Activated T-cell treated with anti-CD3 and anti-CD28 coated beads, Interleukin-2, amount 50 U/mL, for 24 hours (primary cell): Measurements from ENCODE around the gene ATXN7.

ENCODE experiments used
- DNase-seq: peaks from one replicate; pipeline ENCODE4 v3.0.0-alpha.2; 2020
- H3K27ac Mint-ChIP-seq: 2 replicates; pipeline ENCODE4 v1.8.0; 2020; ENCODE audit warnings: mild to moderate bottlenecking, mixed read lengths
- H3K27me3 Mint-ChIP-seq: 2 replicates; pipeline ENCODE4 v1.8.0; 2020; ENCODE audit warnings: mixed read lengths
- H3K36me3 Mint-ChIP-seq: 2 replicates; pipeline ENCODE4 v1.8.0; 2020; ENCODE audit warnings: low read depth, mixed read lengths
- H3K4me1 Mint-ChIP-seq: 2 replicates; pipeline ENCODE4 v1.8.0; 2020; ENCODE audit warnings: low read depth, mixed read lengths
- H3K4me3 Mint-ChIP-seq: 2 replicates; pipeline ENCODE4 v1.8.0; 2020; ENCODE audit warnings: mild to moderate bottlenecking, moderate library complexity, mixed read lengths
- H3K9me3 Mint-ChIP-seq: 2 replicates; pipeline ENCODE4 v1.8.0; 2020; ENCODE audit warnings: mixed read lengths

ATXN7 gene

DNA sequence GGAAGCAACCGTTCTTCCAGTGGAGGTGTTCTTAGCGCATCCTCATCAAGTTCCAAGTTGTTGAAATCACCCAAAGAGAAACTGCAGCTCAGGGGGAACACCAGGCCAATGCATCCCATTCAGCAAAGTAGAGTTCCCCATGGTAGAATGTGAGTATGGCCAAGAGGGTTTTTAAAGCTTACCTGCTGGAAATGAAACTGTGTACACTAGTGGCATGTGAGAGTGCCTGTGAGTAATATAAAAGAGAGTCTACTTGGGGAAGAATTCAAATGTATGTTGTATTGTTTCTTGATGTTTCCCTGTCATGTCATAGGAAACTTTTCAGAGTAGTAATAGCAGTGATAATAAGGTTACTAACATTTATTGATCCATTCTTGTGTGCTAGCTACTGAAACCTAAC is 116.4 kb downstream of the ATXN7 start:
- Mint-ChIP-seq H3K9me3 (no peaks in the 10 kb centered on the region), H3K27ac (peak overlapping the region; percentile 93), H3K4me1 (peaks cover 87% of the 10 kb centered on the region), H3K27me3 (no peaks in the 10 kb centered on the region), H3K4me3 (peak overlapping the region; percentile 64), H3K36me3 (peaks cover 63% of the 10 kb centered on the region)
- no peak for DNase-seq

DNA sequence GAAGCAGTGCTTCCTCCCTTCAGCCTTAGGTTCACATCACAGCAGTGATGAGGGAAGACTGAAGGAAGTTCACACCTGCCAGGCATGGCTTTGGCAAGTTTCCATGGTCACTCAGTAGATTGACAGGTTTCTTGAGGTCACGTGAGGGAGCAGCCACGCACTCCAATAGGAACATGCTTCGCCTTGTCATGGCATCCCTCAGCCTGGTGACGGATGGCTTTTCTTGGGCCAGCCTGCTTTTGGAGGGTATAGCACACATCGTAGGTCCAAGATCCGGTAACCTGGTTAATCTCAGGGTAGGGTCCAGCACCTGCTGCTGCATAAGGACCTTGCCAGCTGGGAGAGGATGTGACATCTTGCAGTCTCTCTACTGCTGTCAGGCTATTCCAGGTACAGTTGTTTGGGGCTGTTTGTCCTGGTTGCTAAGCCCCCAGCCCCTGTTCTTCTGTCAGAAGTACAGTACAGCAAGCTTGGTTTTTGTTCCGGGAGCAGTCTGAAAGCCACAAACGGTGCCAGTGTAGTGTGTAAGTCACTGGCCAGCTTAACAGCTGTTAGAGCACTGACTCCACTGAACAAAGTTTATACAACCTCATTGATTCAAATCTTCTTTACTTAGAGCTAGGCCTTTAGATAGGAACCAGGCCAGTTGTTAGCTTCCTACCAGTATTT is 117.3 kb downstream of the ATXN7 start:
- peaks cover 68% of the 10 kb centered on the region for H3K36me3 Mint-ChIP-seq
- no peaks in the 10 kb centered on the region for H3K27me3 Mint-ChIP-seq
- H3K9me3 Mint-ChIP-seq: no peaks in the 10 kb centered on the region
- DNase-seq: no peak
- peak overlapping the region; percentile 93 for H3K27ac Mint-ChIP-seq
- H3K4me1 Mint-ChIP-seq: peaks cover 88% of the 10 kb centered on the region
- no peak overlapping the region for H3K4me3 Mint-ChIP-seq

- peak overlapping the region; percentile 93 for H3K27ac Mint-ChIP-seq
- H3K27me3 Mint-ChIP-seq: no peaks in the 10 kb centered on the region
- H3K36me3 Mint-ChIP-seq: peaks cover 70% of the 10 kb centered on the region
- H3K4me1 Mint-ChIP-seq: peaks cover 81% of the 10 kb centered on the region
- no peaks in the 10 kb centered on the region for H3K9me3 Mint-ChIP-seq
- no peak for DNase-seq
- H3K4me3 Mint-ChIP-seq: no peak overlapping the region
Observed at GRCh38 chr3:63981980-63982379, 118.3 kb downstream of the ATXN7 start.

DNA sequence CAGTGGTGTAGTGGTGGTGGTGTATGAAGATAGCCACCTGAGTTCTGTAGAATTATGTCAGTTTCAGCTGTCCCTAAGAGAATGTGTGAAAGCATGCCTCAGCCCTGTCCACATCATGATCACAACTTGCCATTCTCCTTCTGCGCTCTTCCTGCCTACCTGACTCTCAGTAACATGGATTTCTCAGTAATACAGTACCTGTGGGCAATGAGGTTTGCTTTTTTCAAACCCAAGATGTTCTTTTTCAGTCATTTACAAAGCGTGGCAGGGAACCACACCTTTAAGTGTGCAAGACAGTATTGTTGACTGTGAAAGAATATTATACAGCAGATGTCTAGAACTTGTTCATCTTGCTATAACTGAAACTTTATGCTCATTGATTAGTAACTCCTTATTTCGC is 120.7 kb downstream of the ATXN7 start:
- no peak for DNase-seq
- no peaks in the 10 kb centered on the region for H3K9me3 Mint-ChIP-seq
- peaks cover 93% of the 10 kb centered on the region for H3K36me3 Mint-ChIP-seq
- no peaks in the 10 kb centered on the region for H3K27me3 Mint-ChIP-seq
- H3K4me3 Mint-ChIP-seq: no peak overlapping the region
- H3K4me1 Mint-ChIP-seq: peaks cover 59% of the 10 kb centered on the region
- peak overlapping the region; percentile 80 for H3K27ac Mint-ChIP-seq

DNA sequence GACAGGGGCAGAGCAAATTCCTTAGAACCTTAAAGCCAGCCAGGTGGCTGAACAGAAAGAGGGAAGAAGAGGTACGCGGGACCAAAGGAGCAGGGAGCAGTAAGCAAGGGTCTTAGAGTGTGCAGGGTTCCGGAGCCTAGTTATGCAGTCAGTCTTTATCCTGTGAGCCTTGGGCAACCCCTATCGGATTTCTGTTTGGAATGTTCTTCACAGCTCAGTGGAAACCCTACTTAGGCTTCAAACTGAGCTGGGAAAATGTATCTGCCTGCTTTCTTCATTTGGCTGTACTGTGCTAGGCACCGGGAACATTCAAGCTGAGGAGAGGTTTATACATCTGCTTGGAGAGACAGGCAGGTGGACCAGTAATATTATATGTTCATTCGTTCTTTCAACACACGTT is 122.5 kb downstream of the ATXN7 start:
- peak overlapping the region; percentile 70 for H3K27ac Mint-ChIP-seq
- no peaks in the 10 kb centered on the region for H3K27me3 Mint-ChIP-seq
- H3K4me3 Mint-ChIP-seq: no peak overlapping the region
- H3K9me3 Mint-ChIP-seq: no peaks in the 10 kb centered on the region
- peaks cover 42% of the 10 kb centered on the region for H3K4me1 Mint-ChIP-seq
- H3K36me3 Mint-ChIP-seq: peaks cover 95% of the 10 kb centered on the region
- no peak for DNase-seq

- no peaks in the 10 kb centered on the region for H3K27me3 Mint-ChIP-seq
- H3K27ac Mint-ChIP-seq: peak overlapping the region; percentile 50
- H3K4me3 Mint-ChIP-seq: no peak overlapping the region
- peaks cover 38% of the 10 kb centered on the region for H3K4me1 Mint-ChIP-seq
- H3K9me3 Mint-ChIP-seq: no peaks in the 10 kb centered on the region
- peaks cover 95% of the 10 kb centered on the region for H3K36me3 Mint-ChIP-seq
- no peak for DNase-seq
Observed at GRCh38 chr3:63986831-63987230, 123.2 kb downstream of the ATXN7 start.

DNA sequence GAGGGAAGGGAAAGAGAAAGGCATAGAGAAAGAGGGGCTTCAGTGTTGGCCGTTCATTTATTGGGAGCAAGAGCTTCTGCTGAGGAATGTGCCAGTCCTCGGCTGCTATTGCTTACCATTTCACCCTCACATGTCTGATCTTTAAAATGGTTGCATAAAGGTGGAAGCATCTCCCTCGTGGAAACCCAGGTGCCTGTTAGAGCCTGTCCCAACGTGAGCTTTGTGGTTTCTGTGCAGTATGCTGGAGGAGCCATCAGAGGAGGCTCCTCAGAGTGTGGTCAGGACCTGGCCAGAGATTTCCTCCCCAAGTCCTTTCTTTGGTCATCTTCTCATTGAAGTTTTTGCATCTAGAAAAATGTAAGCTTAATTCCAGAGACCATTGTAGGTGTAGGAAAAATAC is 125.3 kb downstream of the ATXN7 start:
- Mint-ChIP-seq H3K27ac (peak overlapping the region; percentile 78), H3K36me3 (peaks cover 98% of the 10 kb centered on the region), H3K9me3 (no peaks in the 10 kb centered on the region), H3K4me3 (no peak overlapping the region), H3K27me3 (no peaks in the 10 kb centered on the region), H3K4me1 (peaks cover 36% of the 10 kb centered on the region)
- no peak for DNase-seq

- DNase-seq: no peak
- H3K9me3 Mint-ChIP-seq: no peaks in the 10 kb centered on the region
- H3K4me1 Mint-ChIP-seq: peaks cover 35% of the 10 kb centered on the region
- peaks cover 96% of the 10 kb centered on the region for H3K36me3 Mint-ChIP-seq
- H3K4me3 Mint-ChIP-seq: no peak overlapping the region
- H3K27me3 Mint-ChIP-seq: no peaks in the 10 kb centered on the region
- H3K27ac Mint-ChIP-seq: peak overlapping the region; percentile 88
Observed at GRCh38 chr3:63990204-63990603, 126.5 kb downstream of the ATXN7 start.

DNA sequence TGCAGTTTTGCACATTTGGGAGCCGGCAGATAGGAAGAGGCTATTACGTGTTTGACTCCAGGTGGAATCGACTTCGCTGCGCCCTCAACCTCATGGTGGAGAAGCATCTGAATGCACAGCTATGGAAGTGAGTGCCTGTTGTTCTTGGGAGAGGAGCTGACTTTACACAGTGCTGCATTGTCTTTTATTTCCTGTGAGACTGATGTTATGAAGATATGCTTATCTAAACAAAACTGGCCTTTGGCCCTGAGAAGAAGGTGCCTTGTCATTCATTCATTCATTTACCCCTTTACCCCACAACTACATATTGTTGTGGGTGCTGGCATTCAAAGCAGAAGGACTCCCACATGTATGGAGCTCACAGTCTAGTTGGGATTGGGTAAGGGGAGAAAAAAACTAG is 127.1 kb downstream of the ATXN7 start:
- no peaks in the 10 kb centered on the region for H3K27me3 Mint-ChIP-seq
- DNase-seq: no peak
- peak overlapping the region; percentile 88 for H3K27ac Mint-ChIP-seq
- H3K4me3 Mint-ChIP-seq: no peak overlapping the region
- H3K4me1 Mint-ChIP-seq: peaks cover 30% of the 10 kb centered on the region
- no peaks in the 10 kb centered on the region for H3K9me3 Mint-ChIP-seq
- H3K36me3 Mint-ChIP-seq: peaks cover 96% of the 10 kb centered on the region

DNA sequence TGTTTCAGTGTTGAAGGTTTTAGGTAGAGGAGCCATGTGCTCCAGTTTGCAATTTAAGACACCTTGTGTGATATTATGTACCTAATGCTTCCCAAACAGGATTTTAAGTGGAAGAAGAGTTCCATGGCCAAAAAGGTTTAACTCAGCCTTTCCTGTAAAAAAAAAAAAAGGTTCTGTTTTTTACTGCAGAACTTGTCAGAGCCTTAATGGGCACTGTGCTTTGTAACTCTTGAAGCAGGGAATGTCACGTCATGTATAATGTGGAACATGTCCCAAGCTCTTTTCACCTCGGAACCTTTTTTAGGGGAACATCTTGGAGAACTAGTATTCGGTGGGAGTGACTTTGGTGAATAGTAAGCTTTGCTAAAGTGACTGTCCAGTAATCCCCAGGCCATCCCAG is 128.0 kb downstream of the ATXN7 start:
- Mint-ChIP-seq H3K36me3 (peaks cover 96% of the 10 kb centered on the region), H3K27ac (peak overlapping the region; percentile 88), H3K9me3 (no peaks in the 10 kb centered on the region), H3K27me3 (no peaks in the 10 kb centered on the region), H3K4me1 (peaks cover 26% of the 10 kb centered on the region), H3K4me3 (no peak overlapping the region)
- DNase-seq: no peak

- DNase-seq: no peak
- H3K4me1 Mint-ChIP-seq: peaks cover 26% of the 10 kb centered on the region
- no peaks in the 10 kb centered on the region for H3K27me3 Mint-ChIP-seq
- peaks cover 96% of the 10 kb centered on the region for H3K36me3 Mint-ChIP-seq
- no peaks in the 10 kb centered on the region for H3K9me3 Mint-ChIP-seq
- no peak overlapping the region for H3K4me3 Mint-ChIP-seq
- H3K27ac Mint-ChIP-seq: peak overlapping the region; percentile 75
Observed at GRCh38 chr3:63992516-63993209, 129.0 kb downstream of the ATXN7 start.

GRCh38 chr3:63993653-63994079 is 130.0 kb downstream of the ATXN7 start:
- DNase-seq: peak; percentile 53
- Mint-ChIP-seq H3K27ac (peak overlapping the region; percentile 59), H3K9me3 (no peaks in the 10 kb centered on the region), H3K36me3 (peaks cover 96% of the 10 kb centered on the region), H3K4me1 (peaks cover 31% of the 10 kb centered on the region), H3K27me3 (no peaks in the 10 kb centered on the region), H3K4me3 (no peak overlapping the region)

- DNase-seq: no peak
- Mint-ChIP-seq H3K4me3 (no peak overlapping the region), H3K4me1 (peaks cover 32% of the 10 kb centered on the region), H3K9me3 (no peaks in the 10 kb centered on the region), H3K27me3 (no peaks in the 10 kb centered on the region), H3K27ac (peak overlapping the region; percentile 74), H3K36me3 (peaks cover 96% of the 10 kb centered on the region)
Observed at GRCh38 chr3:63995086-63995485, 131.4 kb downstream of the ATXN7 start.

DNA sequence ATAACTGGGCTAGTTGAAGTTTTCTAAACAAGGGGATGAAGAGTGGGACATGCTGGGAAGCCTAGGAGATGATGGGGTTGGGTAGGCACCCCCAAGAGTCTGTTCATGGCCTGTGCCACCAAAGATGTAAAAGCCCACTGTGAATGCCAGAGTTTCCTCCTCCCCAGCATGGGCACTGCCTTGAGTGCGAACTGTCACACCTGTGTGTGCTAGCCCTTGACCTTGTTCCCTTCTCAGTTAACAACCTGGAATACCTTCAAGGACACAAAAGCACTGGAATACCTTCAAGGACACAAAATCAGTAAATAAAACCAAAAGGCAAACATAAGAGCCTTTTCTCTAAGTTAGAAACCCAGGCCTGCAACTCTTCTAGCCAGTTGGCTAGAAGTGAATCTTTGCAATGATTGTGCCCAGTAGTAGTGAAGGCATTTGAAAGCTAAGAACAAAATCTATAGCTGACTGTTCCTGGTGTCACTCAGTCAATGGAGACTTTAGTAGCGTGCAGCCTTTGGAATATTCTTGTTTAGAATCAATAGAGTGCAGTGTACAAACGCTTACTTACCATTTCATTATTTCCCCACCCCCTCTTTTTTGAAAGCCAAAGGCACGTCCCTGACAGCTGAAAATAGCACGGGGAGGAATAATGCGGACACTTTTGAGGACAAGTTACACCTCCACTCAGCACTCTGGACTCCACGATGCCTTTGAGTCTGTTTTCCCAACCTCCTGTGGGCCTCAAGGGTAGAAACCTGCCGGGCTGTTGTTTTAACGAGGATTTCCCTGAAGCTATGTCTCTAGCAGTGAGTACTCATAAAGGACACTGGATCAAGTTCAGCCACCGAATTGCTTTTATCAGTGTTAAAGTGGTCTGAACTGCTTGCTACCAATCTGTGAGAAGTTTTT is 135.4 kb downstream of the ATXN7 start:
- no peak for DNase-seq
- Mint-ChIP-seq H3K4me1 (peaks cover 26% of the 10 kb centered on the region), H3K4me3 (no peak overlapping the region), H3K27me3 (no peaks in the 10 kb centered on the region), H3K9me3 (no peaks in the 10 kb centered on the region), H3K36me3 (peaks cover 83% of the 10 kb centered on the region), H3K27ac (peak overlapping the region; percentile 78)
